Diencephalon (tissue), 1 donor: ENCODE results near the gene CSK. TPM values are rescaled to one million over a fixed set of nuclear protein-coding genes. Genes with fewer than 3 reads are reported as not detected.

Source experiments
- small RNA-seq: library from RNA; depleted of rRNA; stranded (forward); fragments of <200 nt; gene quantifications from one replicate; pipeline ENCODE3, GENCODE V24; 2014
- total RNA-seq: library from RNA; depleted of rRNA; stranded (reverse); fragments of >200 nt; gene quantifications from one replicate; pipeline ENCODE4 v1.2.3, GENCODE V29; 2014

CSK gene
- total RNA-seq: 37.4 TPM

DNA sequence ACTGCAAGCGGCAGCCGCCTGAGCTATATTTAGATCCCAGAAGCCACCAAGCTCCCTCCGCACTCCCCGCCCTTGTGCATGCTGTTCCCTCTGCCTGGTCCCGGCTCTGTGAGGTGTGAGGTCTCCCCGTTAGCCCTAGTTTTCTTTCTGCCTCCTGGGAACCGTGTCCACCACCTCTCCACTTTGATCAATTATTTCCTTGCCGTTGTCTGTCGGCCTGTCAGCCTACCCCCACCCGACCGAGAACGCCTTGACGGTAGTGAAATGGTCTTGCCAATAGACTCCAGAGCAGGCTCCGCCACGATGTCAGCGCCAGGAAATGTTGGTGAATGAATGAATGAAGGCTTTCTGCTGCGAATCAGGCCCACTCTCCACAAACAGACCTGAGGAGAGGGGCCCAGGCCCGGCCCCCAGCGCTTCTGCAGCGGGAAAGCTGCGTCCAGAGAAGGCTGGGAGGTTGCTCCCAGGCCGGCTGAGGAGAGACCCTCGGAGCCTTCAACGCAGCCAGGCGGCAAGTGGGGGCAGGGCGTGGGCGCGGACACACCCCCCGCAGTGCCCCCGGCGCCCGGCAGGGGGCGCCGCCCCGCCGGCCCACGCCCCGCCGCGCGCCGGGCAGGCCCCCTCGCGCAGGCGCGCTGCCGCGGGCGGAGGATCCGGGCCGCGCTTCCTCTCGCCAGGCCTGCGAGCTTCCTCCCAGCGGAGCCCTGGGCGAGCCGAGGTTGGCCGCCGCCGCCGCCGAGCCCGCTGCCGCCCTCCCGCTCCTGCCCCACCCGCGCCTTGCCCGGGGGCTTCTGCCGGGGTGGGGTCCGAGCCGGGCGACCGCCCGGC lies at the start of gene CSK:
Gene CSK, plus strand, starts transcription at position 650 of the 828 bp plus-strand sequence. CDS start 16,218 bp downstream, outside the sequence.

GRCh38 chr15:74748322-74748946 lies 33.4 kb upstream of the CSK start, which contains the start of gene CYP1A2:
TSS of gene CYP1A2 (plus strand) at chr15:74748845. CDS start at chr15:74749739, 894 bp downstream.

GRCh38 chr15:74812533-74812932 lies 30.7 kb downstream of the CSK start, which contains the start of gene LMAN1L:
TSS of gene LMAN1L (plus strand) at chr15:74812835. CDS start at chr15:74812855, 20 bp downstream.

GRCh38 chr15:74826364-74826819 lies 44.5 kb downstream of the CSK start, which contains the start of gene CPLX3:
TSS of gene CPLX3 (plus strand) at chr15:74826627. CDS start at chr15:74826704, 77 bp downstream.

GRCh38 chr15:74842581-74843444 lies 60.9 kb downstream of the CSK start, which contains the start of gene ULK3:
TSS of gene ULK3 (minus strand) at chr15:74843156. CDS start at chr15:74843105, 51 bp downstream.

Small RNAs within 50 kb of the gene (small RNA-seq; reads per million reads assigned to genes)
- not detected for gene CPLX3
- not detected for gene MIR4513
- gene MIR6882: 0.56 reads per million, percentile 59 among the genes with 10 or more reads in this experiment

Other genes with a start within 250 kb of the CSK start
- 5.1 TPM for gene ARID3B, start 240.9 kb upstream of the CSK start, total RNA-seq
- 29.3 TPM for gene CLK3, start 166.2 kb upstream of the CSK start, total RNA-seq
- gene EDC3, start 86.1 kb upstream of the CSK start, total RNA-seq: 16.1 TPM
- gene CYP1A1, start 56.6 kb upstream of the CSK start, total RNA-seq: 0.23 TPM
- not detected for gene CYP1A2, start 33.2 kb upstream of the CSK start, total RNA-seq
- gene LMAN1L, start 30.8 kb downstream of the CSK start, total RNA-seq: not detected
- gene CPLX3, start 44.5 kb downstream of the CSK start, total RNA-seq: 0.92 TPM
- gene ULK3, start 61.1 kb downstream of the CSK start, total RNA-seq: 47.5 TPM
- 12.2 TPM for gene SCAMP2, start 91.3 kb downstream of the CSK start, total RNA-seq
- gene MPI, start 108.0 kb downstream of the CSK start, total RNA-seq: 38.1 TPM
- gene FAM219B, start 124.8 kb downstream of the CSK start, total RNA-seq: 65.5 TPM
- 91.1 TPM for gene COX5A, start 156.0 kb downstream of the CSK start, total RNA-seq
- gene RPP25, start 174.7 kb downstream of the CSK start, total RNA-seq: 8.1 TPM
- 82.1 TPM for gene SCAMP5, start 213.5 kb downstream of the CSK start, total RNA-seq
- gene PPCDC, start 241.5 kb downstream of the CSK start, total RNA-seq: 4.4 TPM